Measurements from ENCODE around the gene OSBPL10.

OSBPL10 gene

DNA sequence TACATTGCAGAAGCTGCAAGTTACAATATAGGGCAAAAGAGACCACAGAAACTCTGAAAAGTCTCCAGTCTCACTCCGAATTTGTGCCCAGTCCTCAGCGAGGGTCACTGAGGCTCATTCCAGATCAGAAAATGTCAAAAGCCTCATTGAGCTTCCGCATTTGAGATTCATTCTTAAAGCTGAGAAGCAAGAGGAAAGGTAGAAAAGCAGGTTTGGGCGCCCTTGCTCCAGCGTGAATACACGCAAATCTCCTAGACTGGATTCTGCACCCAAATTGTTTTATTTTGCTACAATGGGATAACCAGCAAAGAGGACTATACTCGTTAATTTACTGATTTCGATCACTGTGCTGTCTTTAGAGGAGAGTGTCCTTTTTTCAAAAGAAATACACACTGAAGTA is 236.1 kb downstream of the OSBPL10 start:
- no peak for DNase-seq (ENCODE audit: low read depth, low spot score)

DNA sequence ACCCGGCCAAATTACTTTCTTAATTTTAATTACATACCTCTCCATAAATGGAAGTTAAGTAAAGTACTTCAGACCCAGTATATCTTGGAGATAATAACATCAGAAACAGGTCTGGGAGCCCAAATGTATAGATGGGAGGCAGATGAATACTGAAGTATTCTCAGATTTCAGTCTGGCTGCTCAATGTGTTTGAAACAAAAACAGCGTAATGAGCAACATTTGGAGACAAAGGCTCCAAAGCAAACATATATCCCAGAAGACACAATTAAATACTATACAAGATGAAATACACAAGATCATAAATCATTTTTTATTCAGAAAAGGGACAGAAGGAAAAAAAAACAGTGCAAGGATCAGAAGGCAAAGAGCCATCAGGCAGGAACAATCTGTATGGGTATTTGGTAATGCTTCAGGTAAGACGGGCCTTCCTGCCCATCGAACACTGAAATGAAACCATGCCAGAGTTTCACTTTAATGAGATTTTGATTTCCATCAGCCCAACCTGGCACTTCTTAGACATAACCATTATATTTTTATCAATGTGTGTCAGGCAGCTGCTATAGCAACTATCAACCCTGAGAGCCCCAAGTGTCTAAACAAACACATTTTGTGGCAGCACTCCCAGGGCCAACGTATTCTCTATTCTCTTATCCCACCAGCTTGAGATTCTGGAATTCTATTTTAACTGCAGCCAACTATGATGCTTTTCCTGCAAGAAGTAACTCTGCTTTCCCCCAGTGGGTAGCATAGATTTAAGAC is 237.6 kb downstream of the OSBPL10 start:
- DNase-seq (ENCODE audit: low read depth, low spot score): no peak

- DNase-seq (ENCODE audit: low read depth, low spot score): no peak
Observed at GRCh38 chr3:31740397-31740796, 240.7 kb downstream of the OSBPL10 start.

DNA sequence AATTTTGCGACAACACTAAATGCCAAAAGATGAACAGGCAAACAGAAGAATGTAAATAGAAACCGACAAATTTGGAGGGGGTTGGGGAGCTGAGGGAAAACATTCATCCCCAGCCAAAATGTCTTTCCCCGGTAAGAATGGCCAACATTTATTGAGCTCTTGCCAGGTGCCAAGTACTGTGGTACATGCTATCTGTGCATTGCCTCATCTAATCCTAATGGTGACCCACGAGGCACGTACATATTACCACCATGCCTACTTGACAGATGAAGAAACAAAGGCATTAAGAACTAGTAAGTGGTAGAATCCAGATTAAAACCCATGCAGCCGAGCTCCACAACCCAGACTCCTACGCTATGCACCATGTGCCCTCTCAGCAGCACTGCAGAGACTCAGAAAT is 242.7 kb downstream of the OSBPL10 start:
- no peak for DNase-seq (ENCODE audit: low read depth, low spot score)

- DNase-seq (ENCODE audit: low read depth, low spot score): no peak
Observed at GRCh38 chr3:31735667-31736066, 245.4 kb downstream of the OSBPL10 start.

GRCh38 chr3:31733234-31733667 is 247.8 kb downstream of the OSBPL10 start:
- no peak for DNase-seq (ENCODE audit: low read depth, low spot score)

DNA sequence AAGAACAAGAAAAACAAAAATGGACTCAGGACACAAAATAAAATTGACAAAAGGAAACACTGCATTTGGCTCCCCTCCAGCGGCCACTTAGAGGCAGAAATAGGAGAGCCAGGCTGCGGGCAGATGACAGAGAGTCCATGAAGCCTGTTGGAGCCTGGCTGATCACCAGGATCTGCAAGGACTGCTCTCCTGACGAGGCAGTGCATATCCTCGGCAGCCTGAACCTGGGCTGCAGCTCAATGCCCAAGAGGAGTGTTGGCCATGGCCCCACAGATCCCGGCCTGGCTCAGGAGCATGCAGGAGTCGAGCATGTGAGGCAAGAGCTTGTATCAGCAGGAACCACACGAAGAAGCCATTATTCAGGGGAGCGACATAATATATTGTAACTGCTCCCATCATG is 248.5 kb downstream of the OSBPL10 start:
- DNase-seq (ENCODE audit: low read depth, low spot score): no peak

- no peak for DNase-seq (ENCODE audit: low read depth, low spot score)
Observed at GRCh38 chr3:31729573-31729972, 251.5 kb downstream of the OSBPL10 start.

GRCh38 chr3:31729082-31729481 is 252.0 kb downstream of the OSBPL10 start:
- DNase-seq (ENCODE audit: low read depth, low spot score): no peak

GRCh38 chr3:31728403-31728802 is 252.7 kb downstream of the OSBPL10 start:
- DNase-seq (ENCODE audit: low read depth, low spot score): no peak

- DNase-seq (ENCODE audit: low read depth, low spot score): no peak
Observed at GRCh38 chr3:31725976-31726375, 255.1 kb downstream of the OSBPL10 start.

DNA sequence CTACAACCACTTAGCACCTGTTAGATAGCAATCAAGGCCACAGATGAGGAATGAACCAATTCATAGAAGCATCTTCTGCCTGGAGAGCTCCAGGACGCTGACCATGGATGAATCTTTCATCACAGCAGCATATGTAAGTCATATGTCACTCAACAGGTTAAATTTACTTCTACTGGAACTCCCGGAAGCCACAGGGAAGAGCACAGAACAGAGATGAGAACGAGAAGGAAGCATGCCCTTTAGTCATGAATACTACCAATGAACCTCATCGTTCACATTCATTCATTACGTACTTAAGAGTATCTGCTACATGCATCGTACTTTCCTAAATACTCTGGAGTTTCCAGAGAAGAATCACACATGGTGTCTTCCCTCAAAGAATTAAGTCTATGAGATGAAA is 255.5 kb downstream of the OSBPL10 start:
- DNase-seq (ENCODE audit: low read depth, low spot score): no peak

GRCh38 chr3:31724651-31725050 is 256.4 kb downstream of the OSBPL10 start:
- no peak for DNase-seq (ENCODE audit: low read depth, low spot score)

GRCh38 chr3:31724116-31724515 is 256.9 kb downstream of the OSBPL10 start:
- DNase-seq (ENCODE audit: low read depth, low spot score): no peak

DNA sequence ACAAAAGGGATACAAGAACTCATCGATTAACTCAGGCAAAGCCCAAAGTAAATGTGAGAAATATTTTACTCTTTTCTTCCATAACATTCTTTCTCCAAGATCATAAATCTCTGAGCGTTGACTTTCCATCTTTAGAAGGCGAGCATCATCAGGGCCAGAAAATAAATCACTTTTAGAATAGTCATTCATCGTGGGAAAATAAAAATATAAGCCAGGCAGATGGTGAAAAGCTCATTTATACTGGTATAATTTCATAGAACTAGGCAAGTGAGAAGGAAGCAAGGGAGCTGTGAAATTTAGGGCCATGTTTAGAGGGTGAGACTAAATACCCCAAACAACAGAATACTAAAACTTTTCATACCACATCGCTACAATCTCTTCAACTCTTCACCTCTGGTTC is 257.4 kb downstream of the OSBPL10 start:
- DNase-seq (ENCODE audit: low read depth, low spot score): no peak

DNA sequence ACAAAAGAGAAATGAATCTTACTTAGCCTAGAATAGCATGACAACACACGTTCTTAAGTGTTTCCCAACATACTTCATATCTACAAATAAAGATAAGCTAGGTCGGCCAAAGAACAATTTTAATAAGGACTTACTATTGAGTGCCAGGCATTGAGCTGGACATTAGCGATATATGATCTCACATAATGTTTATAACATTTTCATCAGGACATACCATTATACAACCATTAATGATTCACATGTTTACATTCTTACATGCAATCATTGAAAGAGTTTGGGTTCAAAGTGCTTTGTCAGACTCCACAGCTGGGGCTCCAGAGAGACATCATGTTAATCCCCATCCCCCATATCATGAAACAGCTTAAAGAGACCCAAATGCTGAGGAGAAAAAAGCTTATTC is 259.4 kb downstream of the OSBPL10 start:
- DNase-seq (ENCODE audit: low read depth, low spot score): no peak

- no peak for DNase-seq (ENCODE audit: low read depth, low spot score)
Observed at GRCh38 chr3:31714495-31715280, 266.4 kb downstream of the OSBPL10 start.

DNA sequence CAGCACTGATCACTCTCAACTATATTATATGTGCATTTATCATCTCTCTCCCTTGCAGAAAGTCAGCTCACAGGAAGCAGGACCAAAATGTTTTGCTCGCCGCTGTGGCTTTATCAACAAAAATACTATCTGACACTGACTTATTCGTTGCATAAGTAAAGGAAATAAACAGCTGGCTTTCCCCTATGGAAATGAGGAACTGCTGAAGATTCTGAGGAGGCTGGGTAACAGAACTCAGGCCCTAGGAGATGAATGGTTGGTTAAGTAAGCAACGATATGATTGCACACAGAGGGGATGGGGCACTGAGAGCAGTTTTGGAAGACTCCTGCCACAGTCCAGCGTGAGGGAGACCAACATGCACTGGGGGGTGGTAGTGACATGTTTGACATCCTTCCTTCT is 267.2 kb downstream of the OSBPL10 start:
- DNase-seq (ENCODE audit: low read depth, low spot score): no peak

- DNase-seq (ENCODE audit: low read depth, low spot score): no peak
Observed at GRCh38 chr3:31710123-31710803, 270.8 kb downstream of the OSBPL10 start.

- DNase-seq (ENCODE audit: low read depth, low spot score): no peak
Observed at GRCh38 chr3:31709526-31709925, 271.5 kb downstream of the OSBPL10 start.

DNA sequence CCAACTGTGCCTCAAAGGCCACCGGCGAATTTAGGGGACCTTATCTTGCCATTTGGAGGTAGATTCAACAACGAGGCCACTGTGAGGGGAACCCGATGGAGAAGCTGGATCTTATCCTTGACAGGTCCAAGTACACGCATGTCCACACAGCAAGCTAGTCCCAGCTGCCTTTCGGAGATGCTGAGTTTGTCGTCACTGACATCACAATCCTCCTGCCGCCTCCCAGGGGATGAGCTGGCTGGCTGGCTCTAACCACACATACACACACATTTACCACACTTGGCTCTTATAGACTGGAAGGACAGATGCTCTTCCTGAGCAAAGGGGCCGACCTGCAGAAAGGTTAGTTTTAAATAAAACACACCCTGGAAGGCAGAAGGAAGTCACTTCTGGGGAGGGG is 272.1 kb downstream of the OSBPL10 start:
- DNase-seq (ENCODE audit: low read depth, low spot score): no peak

DNA sequence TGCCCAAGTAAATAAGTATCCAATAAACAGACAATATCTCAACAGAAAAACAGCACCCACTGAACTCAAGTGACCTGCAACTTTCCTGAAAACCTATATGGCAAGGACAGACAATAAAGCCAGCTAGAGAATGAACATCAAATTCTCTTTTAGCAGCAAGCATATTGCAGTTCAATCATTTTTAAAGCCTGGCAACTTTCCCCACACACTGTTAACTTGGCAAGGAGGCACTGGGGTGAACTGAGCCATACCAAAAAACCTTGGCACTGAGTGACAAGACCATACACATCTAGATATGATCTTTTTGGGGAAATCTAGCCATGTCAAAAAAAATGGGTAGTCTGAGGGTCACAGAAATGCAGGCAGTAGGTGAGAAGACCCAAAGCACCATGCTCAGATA is 273.8 kb downstream of the OSBPL10 start:
- no peak for DNase-seq (ENCODE audit: low read depth, low spot score)

DNA sequence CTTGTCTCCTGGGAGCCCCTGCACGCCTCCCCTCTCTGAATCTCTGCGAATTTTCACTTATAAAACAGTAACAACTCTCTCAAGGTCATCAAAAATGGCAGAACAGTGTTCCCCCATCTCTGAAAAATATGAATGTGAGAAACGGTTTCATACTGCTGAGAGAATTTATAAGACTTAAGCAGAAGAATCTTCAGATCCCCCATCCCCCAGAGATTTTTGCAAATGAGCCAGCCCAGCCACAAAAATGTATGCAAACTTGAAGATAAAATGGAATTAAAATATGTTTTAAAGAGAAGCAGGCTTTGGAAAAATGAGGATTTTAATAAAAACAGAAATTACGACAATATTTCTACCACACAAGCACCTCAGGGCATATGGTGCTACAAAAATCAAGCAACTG is 275.3 kb downstream of the OSBPL10 start:
- no peak for DNase-seq (ENCODE audit: low read depth, low spot score)
